Thoracic aorta (tissue), 2 donors: ENCODE measurements around the gene SAMD4A. TPM values are rescaled to one million over a fixed set of nuclear protein-coding genes. Genes with fewer than 3 reads are reported as not detected.
A peak's percentile ranks its signal among the peaks of the same experiment; 100 is the strongest.

Experiments used
- ATAC-seq: fragments of 150-250 bp; one replicate; pipeline ENCODE4 v1.8.0; 2017; ENCODE audit warnings: low read depth; ENCODE audit not compliant: insufficient number of reproducible peaks, low FRiP score
- DNase-seq: peaks from one replicate; pipeline ENCODE4 v3.0.0-alpha.2; 2020; ENCODE audit warnings: low spot score
- H3K27ac ChIP-seq, 2 donors: fragments of 200-600 bp; sonication (generic); 1 replicate in 1 of 2; 2 replicates in 1 of 2; pipeline ENCODE4 v1.5.1; 2016; ENCODE audit warnings: mild to moderate bottlenecking in 2 of 2, moderate library complexity in 2 of 2
- H3K27me3 ChIP-seq: fragments of 200-600 bp; sonication (generic); replicated peaks from 2 replicates; pipeline ENCODE4 v1.6.0; 2016; ENCODE audit warnings: mild to moderate bottlenecking; ENCODE audit not compliant: insufficient read depth
- H3K36me3 ChIP-seq: fragments of 200-600 bp; sonication (generic); one replicate; pipeline ENCODE4 v1.5.1; 2016
- H3K4me1 ChIP-seq, 2 donors: fragments of 200-600 bp; sonication (generic); 1 replicate in 1 of 2; 2 replicates in 1 of 2; pipeline versions ENCODE4 v1.5.1 to v1.6.0; 2016; ENCODE audit warnings: low read depth in 2 of 2, mild to moderate bottlenecking in 1 of 2; ENCODE audit not compliant: control insufficient read depth in 1 of 2
- H3K4me3 ChIP-seq: fragments of 200-600 bp; sonication (generic); 2 replicates; pipeline ENCODE4 v1.5.1; 2016; ENCODE audit warnings: mild to moderate bottlenecking
- H3K9me3 ChIP-seq: fragments of 200-600 bp; sonication (generic); 2 replicates; pipeline ENCODE4 v1.5.1; 2016
- total RNA-seq, 2 donors: library from RNA; depleted of rRNA; stranded (reverse); fragments of >200 nt; gene quantifications; one replicate each; pipeline versions ENCODE4 v1.1.0 to v1.2.3, GENCODE V29; 2016
- TF ChIP-seq, protein P1 (sequence below): fragments of 200-600 bp; sonication (generic); IDR thresholded peaks from one replicate; pipeline ENCODE4 v1.5.1; 2019; ENCODE audit warnings: antibody characterized with exemption

SAMD4A gene
- total RNA-seq, 2 donors from 2014 or later, result 142 to 172 TPM

DNA sequence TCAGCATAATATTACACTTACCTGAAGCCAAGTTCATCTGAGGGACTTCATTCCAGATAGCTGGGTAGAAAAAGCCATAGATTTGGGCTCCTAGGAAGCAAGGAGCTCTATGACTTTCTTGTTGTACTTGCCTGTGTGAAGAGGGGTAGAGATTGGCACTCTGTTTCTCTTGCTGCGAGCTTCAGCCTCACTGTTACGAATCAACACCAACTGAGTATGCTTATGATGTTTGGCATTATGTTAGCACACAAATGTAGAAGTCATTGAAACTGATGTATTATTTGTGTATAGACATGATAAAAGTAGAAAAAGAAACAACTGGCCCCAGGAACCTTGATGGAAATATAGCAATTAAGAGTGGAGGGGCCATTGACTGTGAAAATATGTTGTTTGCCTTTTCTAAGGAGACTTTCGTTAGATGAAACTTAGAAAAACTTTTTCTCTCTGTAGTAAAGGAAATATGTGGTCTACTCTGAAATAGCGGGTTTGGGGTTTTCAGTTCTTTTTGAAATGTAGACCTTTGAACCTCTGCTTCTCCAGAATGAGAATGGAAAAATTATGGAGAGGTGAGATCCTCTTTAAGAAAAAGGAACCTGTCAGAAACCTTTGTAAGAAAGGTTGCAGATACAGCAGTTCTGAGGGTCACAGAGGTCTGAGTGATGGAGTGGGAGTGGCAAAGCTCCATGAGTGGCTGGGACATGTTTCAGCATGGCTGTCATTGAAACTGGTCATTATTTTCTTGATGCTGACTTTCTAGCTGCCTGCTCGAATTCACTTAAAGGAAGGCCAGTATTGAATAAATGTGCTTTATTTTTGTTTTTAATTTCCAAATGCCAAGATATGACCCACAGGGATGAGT lies 175.8 kb downstream of the SAMD4A start:
- peaks cover 3% of the 10 kb centered on the region for H3K36me3 ChIP-seq

DNA sequence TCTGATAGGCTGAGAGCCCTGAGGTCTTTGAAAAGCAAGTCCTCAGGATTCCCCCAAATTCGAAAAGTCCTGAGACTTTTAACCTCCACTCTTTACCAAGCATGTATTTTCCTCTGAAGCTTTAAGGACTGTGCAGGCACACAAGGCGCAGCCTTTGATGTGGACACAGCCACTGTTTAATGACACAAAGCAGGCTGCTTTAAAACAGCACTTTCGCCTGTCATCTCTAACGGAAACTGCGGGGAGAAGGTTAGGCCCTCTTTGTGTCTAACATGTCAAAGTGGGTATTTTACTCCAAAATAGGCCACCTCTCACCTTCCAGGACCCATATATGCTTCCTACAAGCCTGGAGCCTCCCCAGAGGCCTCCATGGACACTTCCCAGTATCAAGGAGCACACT lies 176.5 kb downstream of the SAMD4A start:
- Histone ChIP-seq H3K9me3 (no peaks in the 10 kb centered on the region), H3K4me1 (peaks cover 5 to 35% of the 10 kb centered on the region in 2 donors), H3K27me3 (no peaks in the 10 kb centered on the region), H3K36me3 (peaks cover 3% of the 10 kb centered on the region), H3K27ac (no peak overlapping the region), H3K4me3 (no peak overlapping the region)
- ATAC-seq, result no peak
- TF ChIP-seq, protein P1, sequence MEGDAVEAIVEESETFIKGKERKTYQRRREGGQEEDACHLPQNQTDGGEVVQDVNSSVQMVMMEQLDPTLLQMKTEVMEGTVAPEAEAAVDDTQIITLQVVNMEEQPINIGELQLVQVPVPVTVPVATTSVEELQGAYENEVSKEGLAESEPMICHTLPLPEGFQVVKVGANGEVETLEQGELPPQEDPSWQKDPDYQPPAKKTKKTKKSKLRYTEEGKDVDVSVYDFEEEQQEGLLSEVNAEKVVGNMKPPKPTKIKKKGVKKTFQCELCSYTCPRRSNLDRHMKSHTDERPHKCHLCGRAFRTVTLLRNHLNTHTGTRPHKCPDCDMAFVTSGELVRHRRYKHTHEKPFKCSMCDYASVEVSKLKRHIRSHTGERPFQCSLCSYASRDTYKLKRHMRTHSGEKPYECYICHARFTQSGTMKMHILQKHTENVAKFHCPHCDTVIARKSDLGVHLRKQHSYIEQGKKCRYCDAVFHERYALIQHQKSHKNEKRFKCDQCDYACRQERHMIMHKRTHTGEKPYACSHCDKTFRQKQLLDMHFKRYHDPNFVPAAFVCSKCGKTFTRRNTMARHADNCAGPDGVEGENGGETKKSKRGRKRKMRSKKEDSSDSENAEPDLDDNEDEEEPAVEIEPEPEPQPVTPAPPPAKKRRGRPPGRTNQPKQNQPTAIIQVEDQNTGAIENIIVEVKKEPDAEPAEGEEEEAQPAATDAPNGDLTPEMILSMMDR, result no peak
- DNase-seq, result no peak

More for the DNA sequence above, 175.8 kb downstream of the SAMD4A start:
- DNase-seq (no peak), ATAC-seq (no peak)
- H3K9me3 ChIP-seq, result no peaks in the 10 kb centered on the region
- peaks cover 5 to 42% of the 10 kb centered on the region in 2 donors for H3K4me1 ChIP-seq
- TF ChIP-seq, protein P1, result no peak
- no peak overlapping the region for H3K27ac ChIP-seq
- H3K27me3 ChIP-seq, result no peaks in the 10 kb centered on the region
- no peak overlapping the region for H3K4me3 ChIP-seq

DNA sequence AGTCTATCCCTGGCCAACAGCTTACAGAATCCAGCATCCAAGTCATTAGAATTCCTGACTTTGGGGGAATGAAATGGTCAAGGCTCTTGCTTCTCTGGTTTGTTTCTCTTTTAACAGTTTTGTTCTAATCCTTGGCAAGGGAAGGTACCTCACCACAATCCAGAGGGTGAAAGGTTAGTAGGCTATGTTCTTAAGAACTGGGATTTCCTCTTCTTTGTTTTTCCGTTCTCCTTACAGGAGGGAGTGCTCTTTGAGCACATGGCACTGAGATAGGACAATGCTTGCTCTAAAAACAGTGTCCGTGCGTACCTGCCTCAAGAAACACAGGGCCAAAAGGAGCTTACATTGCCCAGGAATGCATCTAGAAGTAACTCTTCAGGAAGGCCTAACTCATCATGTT lies 179.1 kb downstream of the SAMD4A start:
- peak overlapping the region; percentile 5 to 14 for H3K27ac ChIP-seq

DNA sequence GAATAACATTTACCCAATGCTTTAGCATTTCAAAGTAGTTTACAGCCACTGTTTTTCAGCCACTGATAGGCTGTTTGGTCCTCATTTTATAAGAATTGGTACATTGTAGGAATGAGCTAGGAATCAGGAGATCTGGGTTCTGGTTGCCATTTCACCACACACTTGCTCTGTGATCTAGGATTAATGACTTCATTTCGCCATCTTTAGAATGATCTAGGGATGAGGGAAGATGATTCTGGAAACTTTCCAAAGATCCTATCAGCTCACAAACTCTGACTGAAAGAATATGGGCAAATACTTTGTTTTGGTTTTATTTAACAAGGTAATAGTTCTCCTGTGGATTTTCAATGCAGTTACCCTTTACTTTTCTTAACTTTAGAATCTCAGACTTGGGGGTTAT lies 180.7 kb downstream of the SAMD4A start:
- H3K27me3 ChIP-seq, result no peaks in the 10 kb centered on the region
- H3K27ac ChIP-seq, result peak overlapping the region in 1 of 2 donors; percentile 12
- no peak for ATAC-seq

More for the DNA sequence above, 179.1 kb downstream of the SAMD4A start:
- Histone ChIP-seq H3K4me1 (peaks cover 5 to 29% of the 10 kb centered on the region in 2 donors), H3K4me3 (no peak overlapping the region), H3K36me3 (no peaks in the 10 kb centered on the region), H3K27me3 (no peaks in the 10 kb centered on the region), H3K9me3 (no peaks in the 10 kb centered on the region)
- DNase-seq, result no peak
- ATAC-seq, result no peak
- TF ChIP-seq, protein P1, result no peak

DNA sequence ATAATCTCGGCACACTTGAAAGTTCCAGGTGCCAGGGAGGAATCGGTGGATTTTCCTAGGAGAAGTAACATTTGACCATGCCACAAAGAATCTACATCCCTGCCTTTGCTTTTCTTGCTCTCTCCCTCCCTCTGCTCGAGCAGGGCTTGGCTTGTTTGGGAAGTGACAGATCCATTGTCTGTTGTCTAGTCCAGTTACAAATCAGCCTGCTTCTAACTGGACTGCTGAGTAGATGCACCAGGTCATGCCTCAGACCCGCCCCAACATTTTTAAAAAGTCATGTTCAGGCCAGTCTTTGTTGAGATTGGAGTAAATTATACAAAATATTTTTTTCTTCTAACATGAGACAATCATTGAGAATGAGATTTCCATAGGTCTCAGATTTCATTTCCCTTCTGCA lies 182.3 kb downstream of the SAMD4A start:
- no peak overlapping the region for H3K27ac ChIP-seq

More for the DNA sequence above, 180.7 kb downstream of the SAMD4A start:
- no peak for DNase-seq
- Histone ChIP-seq H3K4me3 (no peak overlapping the region), H3K36me3 (no peaks in the 10 kb centered on the region), H3K4me1 (peaks cover 5 to 37% of the 10 kb centered on the region in 2 donors), H3K9me3 (no peaks in the 10 kb centered on the region)
- TF ChIP-seq, protein P1, result no peak

More for the DNA sequence above, 182.3 kb downstream of the SAMD4A start:
- ATAC-seq, result no peak
- no peaks in the 10 kb centered on the region for H3K27me3 ChIP-seq
- no peaks in the 10 kb centered on the region for H3K36me3 ChIP-seq
- peaks cover 5 to 44% of the 10 kb centered on the region in 2 donors for H3K4me1 ChIP-seq
- H3K4me3 ChIP-seq, result no peak overlapping the region
- TF ChIP-seq, protein P1, result no peak
- no peaks in the 10 kb centered on the region for H3K9me3 ChIP-seq
- no peak for DNase-seq
